PC-9 (cell line): ENCODE results near the gene CLEC1B. TPM values are rescaled to one million over a fixed set of nuclear protein-coding genes. Genes with fewer than 3 reads are reported as not detected.

Experiments used
- BruUV-seq: library from RNA; stranded (reverse); fragments of 400-500 nt; replicated peaks from 2 replicates; lab custom pipeline; 2021; lab: Mats Ljungman, UMichigan
- CTCF ChIA-PET: fragments of 300-600 bp; sonication (Branson Sonifier 250); formaldehyde crosslinking; loops from one replicate; lab custom pipeline; 2022; ENCODE audit warnings: antibody characterized with exemption; lab: Charles Lee
- POLR2A ChIA-PET: fragments of 300-600 bp; sonication (Branson Sonifier 250); formaldehyde crosslinking; loops from one replicate; lab custom pipeline; 2022; ENCODE audit warnings: antibody characterized with exemption; ENCODE audit not compliant: unreplicated experiment; lab: Charles Lee
- DNase-seq, 2 experiments: peaks; one replicate each; pipeline versions ENCODE4 v3.0.0 to v3.0.0-alpha.2; 2015 to 2022; ENCODE audit warnings: mixed read lengths in 1 of 2
- H2AFZ ChIP-seq: fragments of 200-600 bp; sonication (generic); 2 replicates; pipeline ENCODE4 v1.8.1; 2017; ENCODE audit warnings: antibody characterized with exemption
- H3F3A ChIP-seq: fragments of 200-600 bp; sonication (generic); 2 replicates; pipeline ENCODE4 v1.8.1; 2017; ENCODE audit warnings: antibody characterized with exemption, mild to moderate bottlenecking, low read depth; ENCODE audit not compliant: insufficient read depth
- H3K27ac ChIP-seq: fragments of 200-600 bp; sonication (generic); 2 replicates; pipeline ENCODE4 v1.6.1; 2016; ENCODE audit warnings: mixed run types
- H3K27me3 ChIP-seq: fragments of 200-600 bp; sonication (generic); 2 replicates; pipeline ENCODE4 v1.6.1; 2016; ENCODE audit warnings: low read depth, mixed run types; ENCODE audit not compliant: insufficient read depth
- H3K36me3 ChIP-seq: fragments of 200-600 bp; sonication (generic); 2 replicates; pipeline ENCODE4 v1.6.1; 2016; ENCODE audit warnings: low read depth, mixed run types
- H3K4me1 ChIP-seq: fragments of 200-600 bp; sonication (generic); replicated peaks from 2 replicates; pipeline ENCODE4 v1.6.1; 2016; ENCODE audit warnings: mixed run types; ENCODE audit not compliant: insufficient read depth
- H3K4me2 ChIP-seq: fragments of 200-600 bp; sonication (generic); 2 replicates; pipeline ENCODE4 v1.6.1; 2017; ENCODE audit warnings: mixed run types
- H3K4me3 ChIP-seq: fragments of 200-600 bp; sonication (generic); 2 replicates; pipeline ENCODE4 v1.6.1; 2016; ENCODE audit warnings: mixed run types
- H3K79me2 ChIP-seq: fragments of 200-600 bp; sonication (generic); 2 replicates; pipeline ENCODE4 v1.6.1; 2017; ENCODE audit warnings: low read depth, mixed run types
- H3K9me2 ChIP-seq: fragments of 200-600 bp; sonication (generic); 2 replicates; pipeline ENCODE4 v1.8.1; 2017; ENCODE audit warnings: mild to moderate bottlenecking; ENCODE audit not compliant: insufficient read depth
- H3K9me3 ChIP-seq: fragments of 200-600 bp; sonication (generic); 2 replicates; pipeline ENCODE4 v1.8.1; 2016; ENCODE audit warnings: low read depth; ENCODE audit not compliant: insufficient read depth
- H4K20me1 ChIP-seq: fragments of 200-600 bp; sonication (generic); 2 replicates; pipeline ENCODE4 v1.8.1; 2017; ENCODE audit not compliant: insufficient read depth
- CTCF ChIP-seq: fragments of 200-600 bp; sonication (generic); conservative IDR thresholded peaks from 2 replicates; pipeline ENCODE4 v1.6.1; 2017; ENCODE audit warnings: mixed run types, antibody characterized with exemption, mild to moderate bottlenecking, moderate library complexity
- EZH2 ChIP-seq: fragments of 200-600 bp; sonication (generic); IDR thresholded peaks from 2 replicates; pipeline ENCODE4 v1.8.0; 2017; ENCODE audit warnings: antibody characterized with exemption, low read depth
- intact Hi-C: fragments of 100-400 bp; cut with micrococcal nuclease; formaldehyde crosslinking; loops from one replicate; pipeline ENCODE4 v1.10.0; 2022; ENCODE audit not compliant: unreplicated experiment
- total RNA-seq: library from RNA; stranded (reverse); gene quantifications from 2 replicates; pipeline ENCODE4 v1.2.3, GENCODE V29; 2021

CLEC1B gene
- total RNA-seq, 1 experiment from 2014 or later = not detected

- peaks cover 5% of the 10 kb centered on the region; the same call in 1 of the 2 replicates for H3K9me3 ChIP-seq
- no peak for DNase-seq
- no peak overlapping the region for H3K4me3 ChIP-seq
- TF ChIP-seq EZH2 = no peak
- TF ChIP-seq CTCF = no peak
- CTCF ChIA-PET = no interaction called here
- no peak overlapping the region for H3K27ac ChIP-seq
- no peaks in the 10 kb centered on the region for H3K4me1 ChIP-seq
- H3K4me2 ChIP-seq = no peak overlapping the region
- H3K79me2 ChIP-seq = no peaks in the 10 kb centered on the region
- intact Hi-C loops = no loop called here
- H3K9me2 ChIP-seq = no peaks in the 10 kb centered on the region
- no peaks in the 10 kb centered on the region for H3K36me3 ChIP-seq
- BruUV-seq = no TSS peak
- H4K20me1 ChIP-seq = no peaks in the 10 kb centered on the region
- no peaks in the 10 kb centered on the region for H3F3A ChIP-seq
- no peaks in the 10 kb centered on the region for H3K27me3 ChIP-seq
- H2AFZ ChIP-seq = no peak overlapping the region
- POLR2A ChIA-PET = no interaction called here
Measured at GRCh38 chr12:10025236-10025635, 26.3 kb upstream of the CLEC1B start.

- Histone ChIP-seq H3K4me3 (no peak overlapping the region), H3K27ac (no peak overlapping the region), H3K9me2 (no peaks in the 10 kb centered on the region), H2AFZ (0 out of 2 replicates have a peak overlapping the region, but pooled peaks have one; percentile 12), H4K20me1 (no peaks in the 10 kb centered on the region), H3K4me1 (0 out of 2 replicates have a peak, but pooled peaks cover 5% of the 10 kb centered on the region), H3K4me2 (no peak overlapping the region), H3K36me3 (no peaks in the 10 kb centered on the region), H3F3A (no peaks in the 10 kb centered on the region), H3K9me3 (no peaks in the 10 kb centered on the region), H3K27me3 (no peaks in the 10 kb centered on the region), H3K79me2 (no peaks in the 10 kb centered on the region)
- ChIA-PET POLR2A (interaction anchor here (0.6 kb wide), 1 partner anchor 1106 kb away, joined by 3 read pairs; no protein-coding TSS in a partner anchor), CTCF (no interaction called here)
- TF ChIP-seq CTCF (no peak), EZH2 (no peak)
- intact Hi-C loops = no loop called here
- no peak for DNase-seq
- no TSS peak for BruUV-seq
Measured at GRCh38 chr12:10021342-10021741, 22.4 kb upstream of the CLEC1B start.

GRCh38 chr12:10018386-10018785 is 19.5 kb upstream of the CLEC1B start:
- no TSS peak for BruUV-seq
- no peak overlapping the region for H3K4me2 ChIP-seq
- CTCF ChIA-PET = interaction anchor here (0.9 kb wide), 1 partner anchor 268 kb away, joined by 4 read pairs; no protein-coding TSS in a partner anchor
- H4K20me1 ChIP-seq = no peaks in the 10 kb centered on the region
- H3F3A ChIP-seq = no peaks in the 10 kb centered on the region
- H3K79me2 ChIP-seq = no peaks in the 10 kb centered on the region
- POLR2A ChIA-PET = no interaction called here
- intact Hi-C loops = loop anchor here (10.0 kb wide), 1 partner anchor 546 kb away; no protein-coding TSS in a partner anchor
- no peaks in the 10 kb centered on the region for H3K27me3 ChIP-seq
- no peaks in the 10 kb centered on the region for H3K9me2 ChIP-seq
- no peak overlapping the region for H2AFZ ChIP-seq
- no peak overlapping the region for H3K4me3 ChIP-seq
- H3K4me1 ChIP-seq = 0 out of 2 replicates have a peak, but pooled peaks cover 5% of the 10 kb centered on the region
- no peak for DNase-seq
- no peaks in the 10 kb centered on the region for H3K36me3 ChIP-seq
- TF ChIP-seq CTCF (no peak), EZH2 (no peak)
- no peaks in the 10 kb centered on the region for H3K9me3 ChIP-seq
- H3K27ac ChIP-seq = no peak overlapping the region
